ENCODE results near the gene ENG. TPM values are rescaled to one million over a fixed set of nuclear protein-coding genes. Genes with fewer than 3 reads are reported as not detected.

Gene ENG
- total and polyA plus RNA-seq, 2 of the 4 experiments (the other 2 are of a cell fraction), result 3.6 to 83.3 TPM

- CTCF ChIA-PET, result no interaction called here
- TF ChIP-seq SMC3 (IDR thresholded peaks at IDR 0.05; ENCODE audit: low read depth, low read length), result no peak
- TF ChIP-seq RFX5 (IDR thresholded peaks at IDR 0.05; ENCODE audit: low read depth, low read length), result no peak
- TF ChIP-seq POLR2A (IDR thresholded peaks at IDR 0.05; ENCODE audit: low read depth, low read length), result no peak
- no peak for TF ChIP-seq RCOR1 (IDR thresholded peaks at IDR 0.05; ENCODE audit: insufficient replicate concordance, low read length)
- TF ChIP-seq RAD21 (IDR thresholded peaks at IDR 0.05; ENCODE audit: low read length), result no peak
- TF ChIP-seq CTCF (conservative IDR thresholded peaks at IDR 0.05; ENCODE audit: low read depth, low read length), result no peak
- TF ChIP-seq CEBPB (IDR thresholded peaks at IDR 0.05; ENCODE audit: low read depth, low read length), result no peak
- no peak for TF ChIP-seq NFE2L2 (IDR thresholded peaks at IDR 0.05; ENCODE audit: low read depth, low read length)
- no peak for TF ChIP-seq MAZ (IDR thresholded peaks at IDR 0.05; ENCODE audit: borderline replicate concordance, low read depth, low read length)
- TF ChIP-seq, protein P1, sequence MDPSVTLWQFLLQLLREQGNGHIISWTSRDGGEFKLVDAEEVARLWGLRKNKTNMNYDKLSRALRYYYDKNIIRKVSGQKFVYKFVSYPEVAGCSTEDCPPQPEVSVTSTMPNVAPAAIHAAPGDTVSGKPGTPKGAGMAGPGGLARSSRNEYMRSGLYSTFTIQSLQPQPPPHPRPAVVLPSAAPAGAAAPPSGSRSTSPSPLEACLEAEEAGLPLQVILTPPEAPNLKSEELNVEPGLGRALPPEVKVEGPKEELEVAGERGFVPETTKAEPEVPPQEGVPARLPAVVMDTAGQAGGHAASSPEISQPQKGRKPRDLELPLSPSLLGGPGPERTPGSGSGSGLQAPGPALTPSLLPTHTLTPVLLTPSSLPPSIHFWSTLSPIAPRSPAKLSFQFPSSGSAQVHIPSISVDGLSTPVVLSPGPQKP (IDR thresholded peaks at IDR 0.05; ENCODE audit: borderline replicate concordance, low read depth, low read length), result no peak
- no peak for TF ChIP-seq MAFK (IDR thresholded peaks at IDR 0.05; ENCODE audit: low read depth, low read length)
- no peak overlapping the region for H2BK120ac ChIP-seq (ENCODE audit: low read depth, low read length)
Observed at GRCh38 chr9:127885508-127886281, 31.2 kb upstream of the ENG start.

More at GRCh38 chr9:127885508-127886281, 31.2 kb upstream of the ENG start:
- H4K5ac ChIP-seq (ENCODE audit: low read depth, low read length), result no peak overlapping the region
- no TSS peak for BruUV-seq (replicated peaks)
- WGBS, 2 experiments (ENCODE audit: extremely low coverage in 2 of 2, insufficient read length in 1 of 2), result 78% methylated on average over 4 of the region's 13 CpGs; no CpG with 5 or more reads in 1 of the 2 experiments
- no peak overlapping the region for H2AK9ac ChIP-seq (replicated peaks; ENCODE audit: low read depth, low read length, poor library complexity)
- no peak overlapping the region for H3K4me3 ChIP-seq (ENCODE audit: insufficient read depth, low read depth, low read length)
- H3K4me1 ChIP-seq (ENCODE audit: control insufficient read depth, insufficient read depth, low read length), result peaks cover 4% of the 10 kb centered on the region
- ATAC-seq (ENCODE audit: low read depth) (no peak), DNase-seq (no peak)
- no peaks in the 10 kb centered on the region for H3K27me3 ChIP-seq (ENCODE audit: control insufficient read depth, insufficient read depth, low read length)
- H2BK5ac ChIP-seq (ENCODE audit: low read depth, low read length, poor library complexity, severe bottlenecking), result no peak overlapping the region
- no peaks in the 10 kb centered on the region for H3K9me3 ChIP-seq (ENCODE audit: control insufficient read depth, insufficient read depth, low read length)
- in situ Hi-C loops (cut with MboI; ENCODE audit: low sequenced_read_pairs), result no loop called here
- dilution Hi-C loops (cut with HindIII; ENCODE audit: low sequenced_read_pairs, unreplicated experiment), result no loop called here
- H3K9ac ChIP-seq (ENCODE audit: low read depth, low read length), result no peak overlapping the region
- no peak overlapping the region for H3K56ac ChIP-seq (ENCODE audit: extremely low read depth, insufficient read depth, low read length)
- no peak overlapping the region for H2AFZ ChIP-seq (replicated peaks; ENCODE audit: low read length, poor library complexity)
- POLR2A ChIA-PET (ENCODE audit: unreplicated experiment), result no interaction called here
- no peak overlapping the region for H3K4ac ChIP-seq (ENCODE audit: low read depth, low read length)
- H3K4me2 ChIP-seq (ENCODE audit: low read depth, low read length), result no peak overlapping the region
- no peak overlapping the region for H3K18ac ChIP-seq (ENCODE audit: low read depth, low read length)
- no peak overlapping the region for H3K23ac ChIP-seq (ENCODE audit: low read depth, low read length)
- peaks cover 50% of the 10 kb centered on the region for H3K36me3 ChIP-seq (ENCODE audit: control insufficient read depth, insufficient read depth, low read length)
- H3K79me1 ChIP-seq (ENCODE audit: low read depth in 1 of 2, low read length in 2 of 2), result peaks cover 0 to 23% of the 10 kb centered on the region in 2 experiments; a peak in 3 of 4 replicates
- intact Hi-C loops (cut with micrococcal nuclease), result no loop called here
- no peak overlapping the region for H2BK20ac ChIP-seq (ENCODE audit: low read depth, low read length)
- H3K9me1 ChIP-seq (ENCODE audit: insufficient read depth, low read length), result peaks cover 9% of the 10 kb centered on the region
- peaks cover 13% of the 10 kb centered on the region; the same call in 1 of the 2 replicates for H4K20me1 ChIP-seq (ENCODE audit: insufficient read depth, low read length)
- H4K91ac ChIP-seq (ENCODE audit: insufficient read depth, low read depth, low read length), result no peak overlapping the region
- H4K8ac ChIP-seq (ENCODE audit: low read depth in 2 of 2, low read length in 2 of 2), result no peak overlapping the region
- no peak overlapping the region for H2BK15ac ChIP-seq (ENCODE audit: low read depth, low read length)
- no peak overlapping the region for H3K14ac ChIP-seq (replicated peaks; ENCODE audit: low read depth, low read length)
- H2AK5ac ChIP-seq (ENCODE audit: low read depth, low read length), result no peak overlapping the region
- no peak overlapping the region for H3K27ac ChIP-seq (ENCODE audit: insufficient read depth, low read length)
